GM12878 (cell line): Measurements from ENCODE around the gene NUP93. TPM values are rescaled to one million over a fixed set of nuclear protein-coding genes. Genes with fewer than 3 reads are reported as not detected.
A peak's percentile ranks its signal among the peaks of the same experiment; 100 is the strongest.

ENCODE experiments used
- ATAC-seq: fragments of 200-7000 bp; cut with Tn5 transposase; 3 replicates; pipeline ENCODE4 v1.9.1; 2020; ENCODE audit warnings: mild to moderate bottlenecking, moderate library complexity
- BruUV-seq: library from RNA; stranded (reverse); fragments of 400-500 nt; replicated peaks from 2 replicates; lab custom pipeline; 2021; lab: Mats Ljungman, UMichigan
- CTCF ChIA-PET: fragments of 300-600 bp; sonication (Branson Sonifier 250); formaldehyde crosslinking; extraction: SDS; loops from one replicate; lab custom pipeline; 2021; ENCODE audit warnings: inconsistent platforms; lab: Yijun Ruan, JAX
- POLR2A ChIA-PET: fragments of 350-600 bp; formaldehyde crosslinking; extraction: SDS; loops from one replicate; lab custom pipeline; 2021; ENCODE audit warnings: inconsistent platforms; lab: Charles Lee
- RAD21 ChIA-PET: fragments of 300-600 bp; sonication (Branson Sonifier 250); formaldehyde crosslinking; loops from one replicate; lab custom pipeline; 2023; ENCODE audit warnings: antibody characterized with exemption; ENCODE audit not compliant: unreplicated experiment; lab: Charles Lee
- SMC1A ChIA-PET: fragments of 300-600 bp; sonication (Branson Sonifier 250); formaldehyde crosslinking; loops from one replicate; lab custom pipeline; 2023; ENCODE audit not compliant: unreplicated experiment, uncharacterized antibody; lab: Charles Lee
- DNase-seq: peaks from one replicate; pipeline ENCODE4 v3.0.0-alpha.2; 2011; ENCODE audit warnings: low read depth, low spot score
- FAIRE-seq: peaks from 3 replicates; lab custom pipeline; 2011; peaks lifted over from hg19 to GRCh38; lab: Jason Lieb, UNC
- H2AFZ ChIP-seq: 2 replicates; pipeline ENCODE4 v1.6.0; 2011; ENCODE audit warnings: low read depth, low read length, control low read depth; ENCODE audit not compliant: control insufficient read depth
- H3K27ac ChIP-seq: 2 replicates; pipeline ENCODE4 v1.5.1; 2011; ENCODE audit warnings: control low read depth; ENCODE audit not compliant: control insufficient read depth, insufficient read depth
- H3K27me3 ChIP-seq, 2 experiments: replicated peaks in 1 of 2; 2 replicates each; pipeline versions ENCODE4 v1.6.0 to v1.6.1; 2011; ENCODE audit warnings: low read length in 1 of 2; ENCODE audit not compliant: control insufficient read depth in 2 of 2, insufficient read depth in 2 of 2
- H3K36me3 ChIP-seq, 2 experiments: 2 replicates each; pipeline ENCODE4 v1.5.1; 2011; ENCODE audit warnings: low read length in 1 of 2; ENCODE audit not compliant: control insufficient read depth in 2 of 2, insufficient read depth in 2 of 2
- H3K4me1 ChIP-seq: 2 replicates; pipeline ENCODE4 v1.6.1; 2011; ENCODE audit warnings: mild to moderate bottlenecking, low read length, moderate library complexity, mixed read lengths; ENCODE audit not compliant: control insufficient read depth, insufficient read depth
- H3K4me2 ChIP-seq: 2 replicates; pipeline ENCODE4 v1.6.0; 2011; ENCODE audit warnings: control low read depth; ENCODE audit not compliant: control insufficient read depth, insufficient read depth
- H3K4me3 ChIP-seq: fragments of 200-600 bp; sonication (generic); 2 replicates; pipeline ENCODE4 v1.5.1; 2016
- H3K79me2 ChIP-seq: 2 replicates; pipeline ENCODE4 v1.6.0; 2011; ENCODE audit warnings: low read length; ENCODE audit not compliant: control insufficient read depth, insufficient read depth
- H3K9ac ChIP-seq: 2 replicates; pipeline ENCODE4 v1.8.0; 2011; ENCODE audit warnings: low read length, control low read depth, mixed read lengths; ENCODE audit not compliant: control insufficient read depth, insufficient read depth
- H3K9me3 ChIP-seq: replicated peaks from 3 replicates; pipeline ENCODE4 v1.5.1; 2011; ENCODE audit warnings: mild to moderate bottlenecking, low read length; ENCODE audit not compliant: control insufficient read depth, insufficient read depth
- H4K20me1 ChIP-seq: 2 replicates; pipeline ENCODE4 v1.6.0; 2011; ENCODE audit not compliant: control insufficient read depth, insufficient read depth
- BHLHE40 ChIP-seq, 2 experiments: fragments of 450-650 bp in 1 of 2; IDR thresholded peaks; 2 replicates each; pipeline ENCODE4 v1.6.1; 2011 to 2017; ENCODE audit warnings: low read depth in 2 of 2, borderline replicate concordance in 1 of 2, improper control_type of control experiment in 1 of 2, low read length in 1 of 2, mild to moderate bottlenecking in 1 of 2
- CREB1 ChIP-seq: IDR thresholded peaks from 2 replicates; pipeline ENCODE4 v1.6.1; 2012; ENCODE audit warnings: low read depth, mild to moderate bottlenecking, inconsistent platforms
- E2F8 ChIP-seq: fragments of 450-650 bp; IDR thresholded peaks from 2 replicates; pipeline ENCODE4 v1.6.1; 2018; ENCODE audit warnings: mild to moderate bottlenecking, low read depth, moderate library complexity; ENCODE audit not compliant: partially characterized antibody
- KLF5 ChIP-seq: fragments of 450-650 bp; IDR thresholded peaks from 2 replicates; pipeline ENCODE4 v1.6.1; 2014; ENCODE audit warnings: mild to moderate bottlenecking; ENCODE audit not compliant: partially characterized antibody
- SIX5 ChIP-seq: IDR thresholded peaks from 2 replicates; pipeline ENCODE4 v1.6.1; 2011; ENCODE audit warnings: mild to moderate bottlenecking, low read depth, low read length, moderate library complexity; ENCODE audit not compliant: severe bottlenecking
- ZBTB11 ChIP-seq: fragments of 450-650 bp; formaldehyde crosslinking; IDR thresholded peaks from 2 replicates; pipeline ENCODE4 v1.5.0; 2022; ENCODE audit warnings: mild to moderate bottlenecking, missing genetic modification characterization
- WGBS: methylation state at CpG from one replicate; pipeline ENCODE4 v1.1.6; 2016; ENCODE audit warnings: low lambda C conversion rate; ENCODE audit not compliant: insufficient replicate concordance, insufficient coverage; ENCODE audit errors: missing lambda C conversion rate; 5-methylcytosine and 5-hydroxymethylcytosine counted together
- in situ Hi-C: fragments of 300-500 bp; cut with MboI; formaldehyde crosslinking; loops from 9 replicates; pipeline ENCODE4 v1.14.3; 2018; ENCODE audit warnings: mixed read lengths
- intact Hi-C: fragments of 100-400 bp; cut with micrococcal nuclease; formaldehyde crosslinking; loops from one replicate; pipeline ENCODE4 v1.14.2; 2022; ENCODE audit not compliant: unreplicated experiment
- polyA plus RNA-seq, 11 experiments: library from polyadenylated mRNA; depleted of rRNA in 4 of 11; unstranded in 6 of 11; stranded (reverse) in 5 of 11; fragments of >200 nt; fragmentation: Nextera tagmentation in 4 of 11; fragmentation: Illumina TruSeq in 1 of 11; extraction: Ambion mirVana in 4 of 11; extraction: Trizol in 1 of 11; gene quantifications; 1 replicate in 1 of 11; 2 replicates in 10 of 11; pipeline versions ENCODE4 v1.2.1 to v1.2.3, GENCODE V29; 2011 to 2016; ENCODE audit warnings: inconsistent platforms in 2 of 11, missing spikeins in 2 of 11, low read depth in 1 of 11
- total RNA-seq, 4 experiments: library from RNA; depleted of rRNA in 3 of 4; stranded (reverse); fragments of >200 nt in 3 of 4; fragmentation: Illumina TruSeq in 1 of 4; extraction: Trizol in 1 of 4; gene quantifications; 2 replicates each; pipeline versions ENCODE4 v1.2.1 to v1.2.3, GENCODE V29; 2013 to 2021

Gene NUP93
- total and polyA plus RNA-seq, 10 of the 15 experiments (the other 5 are each of a cell fraction or from before 2014, with no cell fraction given): 82.2 to 175 (median 101) TPM

- TF ChIP-seq CREB1 (no peak), KLF5 (no peak), BHLHE40 (IDR thresholded peaks at IDR 0.05; ENCODE audit: borderline replicate concordance in 1 of 2, low read depth in 2 of 2, low read length in 1 of 2) (no peak), E2F8 (no peak), ZBTB11 (CRISPR knock-in tag) (no peak), SIX5 (no peak)
- ChIA-PET POLR2A (no interaction called here), RAD21 (interaction anchor here (0.6 kb wide), 1 partner anchor 118 kb away, joined by 3 read pairs; no protein-coding TSS in a partner anchor), CTCF (no interaction called here), SMC1A (no interaction called here)
- no peak overlapping the region for H3K27ac ChIP-seq
- H2AFZ ChIP-seq: no peak overlapping the region
- intact Hi-C loops: no loop called here
- peaks cover 8% of the 10 kb centered on the region for H3K4me1 ChIP-seq
- H3K9me3 ChIP-seq: no peaks in the 10 kb centered on the region
- peaks cover 2% of the 10 kb centered on the region; the same call in 1 of the 2 replicates for H3K79me2 ChIP-seq
- DNase-seq (no peak), FAIRE-seq (no peak), ATAC-seq (peak; percentile 22)
- H4K20me1 ChIP-seq: no peaks in the 10 kb centered on the region
- H3K9ac ChIP-seq: no peak overlapping the region
- in situ Hi-C loops: no loop called here
- WGBS: 91% methylated on average over 5 of the region's 5 CpGs
- H3K36me3 ChIP-seq: peaks cover 0 to 4% of the 10 kb centered on the region in 2 experiments; a peak in 2 of 4 replicates
- H3K27me3 ChIP-seq: no peaks in the 10 kb centered on the region
- no peak overlapping the region for H3K4me3 ChIP-seq
- no TSS peak for BruUV-seq
- H3K4me2 ChIP-seq: peak overlapping the region; percentile 1; the same call in 1 of the 2 replicates
Observed at GRCh38 chr16:56771558-56772279, 41.8 kb downstream of the NUP93 start.
